Body of pancreas (tissue), 4 donors: ENCODE data around the gene NID2.

Experiments used
- POLR2A ChIP-seq, 3 donors: fragments of 450-650 bp; IDR thresholded peaks; one replicate each; pipeline ENCODE4 v1.6.1; 2016; ENCODE audit warnings: antibody characterized with exemption in 3 of 3, mild to moderate bottlenecking in 2 of 3
- TF ChIP-seq, protein P1 (sequence below), 7 experiments: fragments of 450-650 bp in 4 of 7; fragments of 200-600 bp in 3 of 7; sonication (generic) in 3 of 7; IDR thresholded peaks; one replicate each; pipeline ENCODE4 v1.5.1; 2016 to 2019; ENCODE audit warnings: antibody characterized with exemption in 7 of 7

DNA sequence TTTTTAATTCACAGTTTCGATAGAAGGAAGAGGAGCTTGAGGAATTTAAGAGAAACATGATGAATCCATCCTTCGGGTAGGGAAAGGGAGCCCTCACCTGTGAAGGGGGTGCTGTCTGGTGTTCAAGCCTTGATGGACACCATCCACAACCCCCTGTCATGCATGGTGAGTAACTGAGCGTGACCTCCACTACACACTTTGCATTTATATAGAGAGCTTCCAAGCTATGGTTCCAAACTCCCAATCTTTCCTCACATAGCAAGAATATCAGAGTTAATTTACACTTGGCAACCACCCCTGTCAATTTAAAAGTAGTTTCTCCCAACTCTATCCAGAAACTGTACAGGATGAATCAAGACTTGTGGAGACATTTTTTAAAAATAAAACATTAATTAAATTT lies 13.1 kb upstream of the NID2 start:
- TF ChIP-seq, protein P1, sequence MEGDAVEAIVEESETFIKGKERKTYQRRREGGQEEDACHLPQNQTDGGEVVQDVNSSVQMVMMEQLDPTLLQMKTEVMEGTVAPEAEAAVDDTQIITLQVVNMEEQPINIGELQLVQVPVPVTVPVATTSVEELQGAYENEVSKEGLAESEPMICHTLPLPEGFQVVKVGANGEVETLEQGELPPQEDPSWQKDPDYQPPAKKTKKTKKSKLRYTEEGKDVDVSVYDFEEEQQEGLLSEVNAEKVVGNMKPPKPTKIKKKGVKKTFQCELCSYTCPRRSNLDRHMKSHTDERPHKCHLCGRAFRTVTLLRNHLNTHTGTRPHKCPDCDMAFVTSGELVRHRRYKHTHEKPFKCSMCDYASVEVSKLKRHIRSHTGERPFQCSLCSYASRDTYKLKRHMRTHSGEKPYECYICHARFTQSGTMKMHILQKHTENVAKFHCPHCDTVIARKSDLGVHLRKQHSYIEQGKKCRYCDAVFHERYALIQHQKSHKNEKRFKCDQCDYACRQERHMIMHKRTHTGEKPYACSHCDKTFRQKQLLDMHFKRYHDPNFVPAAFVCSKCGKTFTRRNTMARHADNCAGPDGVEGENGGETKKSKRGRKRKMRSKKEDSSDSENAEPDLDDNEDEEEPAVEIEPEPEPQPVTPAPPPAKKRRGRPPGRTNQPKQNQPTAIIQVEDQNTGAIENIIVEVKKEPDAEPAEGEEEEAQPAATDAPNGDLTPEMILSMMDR (IDR thresholded peaks at IDR 0.05) = no peak
- no peak for TF ChIP-seq POLR2A (IDR thresholded peaks at IDR 0.05)
